Mesothelial cell of epicardium (in vitro differentiated cells): ENCODE results near the gene FOXK1. TPM values are rescaled to one million over a fixed set of nuclear protein-coding genes. Genes with fewer than 3 reads are reported as not detected.

Experiments used
- DNase-seq, 2 experiments: peaks; one replicate each; pipeline ENCODE4 v3.0.0; 2021; ENCODE audit warnings: low spot score in 2 of 2; ENCODE audit not compliant: unreplicated experiment in 2 of 2
- H3K27ac Mint-ChIP-seq: 2 replicates; pipeline ENCODE4 v1.8.0; 2021; ENCODE audit warnings: mixed read lengths
- H3K27me3 Mint-ChIP-seq: 2 replicates; pipeline ENCODE4 v1.8.0; 2021; ENCODE audit warnings: low read depth, mixed read lengths
- H3K36me3 Mint-ChIP-seq: 2 replicates; pipeline ENCODE4 v1.8.0; 2021; ENCODE audit warnings: mixed read lengths
- H3K4me1 Mint-ChIP-seq: 2 replicates; pipeline ENCODE4 v1.8.0; 2021; ENCODE audit warnings: mixed read lengths
- H3K4me3 Mint-ChIP-seq: 2 replicates; pipeline ENCODE4 v1.8.0; 2021; ENCODE audit warnings: mild to moderate bottlenecking, moderate library complexity, mixed read lengths
- H3K9me3 Mint-ChIP-seq: 2 replicates; pipeline ENCODE4 v1.8.0; 2021; ENCODE audit warnings: mixed read lengths
- total RNA-seq: library from RNA; stranded (reverse); gene quantifications from 3 replicates; pipeline ENCODE4 v1.2.1, GENCODE V29; 2021
- TF ChIP-seq, protein P1 (sequence below): fragments of 200-600 bp; sonication (generic); IDR thresholded peaks from one replicate; pipeline ENCODE4 v1.5.0; 2021; ENCODE audit warnings: antibody characterized with exemption; ENCODE audit not compliant: unreplicated experiment

FOXK1 gene
- total RNA-seq, 1 donor from 2014 or later, result 57.3 TPM

DNA sequence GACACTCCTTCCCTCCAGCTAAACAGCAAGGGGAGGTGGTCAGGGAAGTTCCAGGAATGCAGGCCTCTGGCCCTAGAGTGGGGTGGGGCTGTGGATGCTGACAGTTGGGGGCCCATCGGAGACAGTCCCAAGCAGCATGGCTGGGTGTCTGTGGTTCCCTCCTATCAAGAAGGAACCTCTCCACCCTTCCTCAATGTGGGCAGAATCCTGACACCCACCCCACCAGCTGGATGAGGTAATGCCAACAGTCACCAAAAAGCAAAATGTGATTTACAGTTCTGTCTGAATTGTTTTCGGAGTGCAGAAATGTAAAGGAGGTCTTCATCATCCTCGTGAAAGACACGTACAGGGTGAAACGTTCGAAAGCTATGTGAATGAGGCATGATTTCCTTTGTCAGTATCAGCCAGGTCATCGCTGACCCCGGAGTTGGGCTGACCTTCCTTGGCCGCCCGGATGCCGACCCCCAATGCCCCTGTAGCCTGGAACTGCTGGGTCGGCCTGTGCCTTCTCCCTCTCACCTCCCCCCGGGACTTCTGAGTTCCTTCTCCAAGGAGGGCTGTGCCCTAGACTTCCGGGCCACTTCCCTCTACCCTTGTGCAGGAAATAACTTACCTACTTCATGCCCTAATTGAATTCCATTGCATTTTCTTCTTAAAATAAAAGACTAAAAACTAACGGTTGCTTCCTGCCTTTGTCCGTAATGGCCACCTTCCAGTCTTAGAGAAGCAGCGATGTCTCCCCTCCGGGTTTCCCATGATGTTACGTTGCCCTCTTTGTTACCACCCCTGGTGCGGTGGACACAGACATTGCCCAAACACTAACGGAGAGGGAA lies 24.5 kb downstream of the FOXK1 start:
- Mint-ChIP-seq H3K4me3 (no peak overlapping the region), H3K27me3 (no peaks in the 10 kb centered on the region), H3K27ac (peak overlapping the region; percentile 81), H3K9me3 (no peaks in the 10 kb centered on the region), H3K36me3 (peaks cover 15% of the 10 kb centered on the region), H3K4me1 (peaks cover 35% of the 10 kb centered on the region)
- TF ChIP-seq, protein P1, sequence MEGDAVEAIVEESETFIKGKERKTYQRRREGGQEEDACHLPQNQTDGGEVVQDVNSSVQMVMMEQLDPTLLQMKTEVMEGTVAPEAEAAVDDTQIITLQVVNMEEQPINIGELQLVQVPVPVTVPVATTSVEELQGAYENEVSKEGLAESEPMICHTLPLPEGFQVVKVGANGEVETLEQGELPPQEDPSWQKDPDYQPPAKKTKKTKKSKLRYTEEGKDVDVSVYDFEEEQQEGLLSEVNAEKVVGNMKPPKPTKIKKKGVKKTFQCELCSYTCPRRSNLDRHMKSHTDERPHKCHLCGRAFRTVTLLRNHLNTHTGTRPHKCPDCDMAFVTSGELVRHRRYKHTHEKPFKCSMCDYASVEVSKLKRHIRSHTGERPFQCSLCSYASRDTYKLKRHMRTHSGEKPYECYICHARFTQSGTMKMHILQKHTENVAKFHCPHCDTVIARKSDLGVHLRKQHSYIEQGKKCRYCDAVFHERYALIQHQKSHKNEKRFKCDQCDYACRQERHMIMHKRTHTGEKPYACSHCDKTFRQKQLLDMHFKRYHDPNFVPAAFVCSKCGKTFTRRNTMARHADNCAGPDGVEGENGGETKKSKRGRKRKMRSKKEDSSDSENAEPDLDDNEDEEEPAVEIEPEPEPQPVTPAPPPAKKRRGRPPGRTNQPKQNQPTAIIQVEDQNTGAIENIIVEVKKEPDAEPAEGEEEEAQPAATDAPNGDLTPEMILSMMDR, result no peak
- DNase-seq, result no peak

- H3K27ac Mint-ChIP-seq, result peak overlapping the region; percentile 81
- peaks cover 35% of the 10 kb centered on the region for H3K4me1 Mint-ChIP-seq
- H3K27me3 Mint-ChIP-seq, result no peaks in the 10 kb centered on the region
- TF ChIP-seq, protein P1, result no peak
- H3K9me3 Mint-ChIP-seq, result no peaks in the 10 kb centered on the region
- no peak for DNase-seq
- peaks cover 22% of the 10 kb centered on the region for H3K36me3 Mint-ChIP-seq
- H3K4me3 Mint-ChIP-seq, result no peak overlapping the region
Measured at GRCh38 chr7:4707217-4707741, 25.2 kb downstream of the FOXK1 start.

DNA sequence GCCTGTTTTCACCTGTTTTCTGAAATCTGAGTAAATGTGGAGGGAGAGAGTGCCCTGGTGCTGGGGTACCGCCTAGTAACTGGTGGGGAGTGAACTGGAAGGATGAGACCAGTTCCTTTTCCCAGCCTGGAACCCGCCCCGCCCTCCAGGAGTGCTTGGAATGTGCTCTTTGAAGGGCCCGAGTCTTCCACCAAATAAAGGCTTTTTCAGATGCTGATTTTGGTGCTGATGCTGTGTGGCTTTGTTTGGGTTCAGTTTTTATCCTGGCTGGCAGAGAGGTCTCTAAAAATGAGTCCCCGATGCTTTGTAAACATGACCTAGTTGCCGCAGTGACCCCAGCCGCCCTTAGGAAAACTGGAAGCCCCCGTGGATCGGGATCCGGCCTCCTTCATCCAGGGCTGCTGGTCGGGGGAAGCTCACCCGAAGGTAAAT lies 25.9 kb downstream of the FOXK1 start:
- TF ChIP-seq, protein P1, result no peak
- Mint-ChIP-seq H3K4me1 (peaks cover 33% of the 10 kb centered on the region), H3K36me3 (peaks cover 22% of the 10 kb centered on the region), H3K4me3 (no peak overlapping the region), H3K27ac (peak overlapping the region; percentile 53), H3K9me3 (no peaks in the 10 kb centered on the region), H3K27me3 (no peaks in the 10 kb centered on the region)
- no peak for DNase-seq

- DNase-seq, result no peak
- H3K27ac Mint-ChIP-seq, result no peak overlapping the region
- peaks cover 26% of the 10 kb centered on the region for H3K4me1 Mint-ChIP-seq
- no peak overlapping the region for H3K4me3 Mint-ChIP-seq
- H3K36me3 Mint-ChIP-seq, result peaks cover 22% of the 10 kb centered on the region
- H3K27me3 Mint-ChIP-seq, result no peaks in the 10 kb centered on the region
- TF ChIP-seq, protein P1, result no peak
- H3K9me3 Mint-ChIP-seq, result no peaks in the 10 kb centered on the region
Measured at GRCh38 chr7:4709187-4709586, 27.1 kb downstream of the FOXK1 start.

DNA sequence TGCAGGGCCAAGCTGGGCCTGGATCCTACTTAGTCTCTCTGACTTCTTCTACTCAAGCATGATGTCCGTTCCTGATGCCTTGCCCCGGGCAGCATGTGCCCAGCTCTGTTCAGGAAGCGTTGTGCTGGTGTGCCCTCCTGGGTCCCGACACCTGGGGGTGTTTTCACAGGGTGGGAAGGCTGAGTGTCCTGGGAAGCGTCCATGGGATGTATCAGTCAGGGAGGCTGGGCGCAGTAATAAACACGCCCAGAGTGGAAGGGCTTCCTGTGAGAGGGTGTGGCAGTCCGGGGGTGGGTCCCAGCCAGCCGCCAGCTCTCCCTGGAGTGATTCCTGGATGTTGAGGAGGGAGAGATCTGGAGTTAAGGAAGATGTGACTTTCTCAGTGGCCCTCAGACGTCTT lies 29.0 kb downstream of the FOXK1 start:
- peaks cover 26% of the 10 kb centered on the region for H3K4me1 Mint-ChIP-seq
- H3K9me3 Mint-ChIP-seq, result peaks cover 6% of the 10 kb centered on the region
- H3K27me3 Mint-ChIP-seq, result no peaks in the 10 kb centered on the region
- peaks cover 35% of the 10 kb centered on the region for H3K36me3 Mint-ChIP-seq
- no peak overlapping the region for H3K4me3 Mint-ChIP-seq
- TF ChIP-seq, protein P1, result no peak
- no peak for DNase-seq
- no peak overlapping the region for H3K27ac Mint-ChIP-seq
